NT2/D1 (cell line): ENCODE measurements around the gene IRX4.
A peak's percentile ranks its signal among the peaks of the same experiment; 100 is the strongest.

Experiments used
- DNase-seq: peaks from one replicate; pipeline ENCODE4 v3.0.0-alpha.2; 2011; ENCODE audit warnings: low read depth, low spot score
- H3K27me3 ChIP-seq: 2 replicates; pipeline ENCODE4 v1.6.0; 2011; ENCODE audit warnings: mild to moderate bottlenecking; ENCODE audit not compliant: insufficient read length, insufficient read depth
- H3K36me3 ChIP-seq: 2 replicates; pipeline ENCODE4 v1.6.1; 2011; ENCODE audit warnings: mild to moderate bottlenecking, low read length, mixed read lengths; ENCODE audit not compliant: insufficient read depth, insufficient read length
- H3K4me1 ChIP-seq: 2 replicates; pipeline ENCODE4 v1.5.1; 2011; ENCODE audit not compliant: insufficient read depth, insufficient read length
- H3K4me3 ChIP-seq: 2 replicates; pipeline ENCODE4 v1.5.1; 2011; ENCODE audit warnings: low read depth; ENCODE audit not compliant: insufficient read length
- H3K9ac ChIP-seq: 2 replicates; pipeline ENCODE4 v1.6.0; 2011; ENCODE audit warnings: low read depth; ENCODE audit not compliant: insufficient read length
- H3K9me3 ChIP-seq: 2 replicates; pipeline ENCODE4 v1.5.1; 2011; ENCODE audit warnings: mild to moderate bottlenecking, low read length; ENCODE audit not compliant: insufficient read depth
- SUZ12 ChIP-seq: IDR thresholded peaks from 2 replicates; pipeline ENCODE4 v1.6.1; 2011; ENCODE audit not compliant: insufficient read length, insufficient read depth; ENCODE audit errors: extremely low read depth
- YY1 ChIP-seq: IDR thresholded peaks from 2 replicates; pipeline ENCODE4 v1.6.1; 2011; ENCODE audit not compliant: insufficient read length, insufficient read depth
- ZNF274 ChIP-seq: IDR thresholded peaks from 2 replicates; pipeline ENCODE4 v1.6.1; 2011; ENCODE audit warnings: mild to moderate bottlenecking, low read depth, low read length

The IRX4 gene

DNA sequence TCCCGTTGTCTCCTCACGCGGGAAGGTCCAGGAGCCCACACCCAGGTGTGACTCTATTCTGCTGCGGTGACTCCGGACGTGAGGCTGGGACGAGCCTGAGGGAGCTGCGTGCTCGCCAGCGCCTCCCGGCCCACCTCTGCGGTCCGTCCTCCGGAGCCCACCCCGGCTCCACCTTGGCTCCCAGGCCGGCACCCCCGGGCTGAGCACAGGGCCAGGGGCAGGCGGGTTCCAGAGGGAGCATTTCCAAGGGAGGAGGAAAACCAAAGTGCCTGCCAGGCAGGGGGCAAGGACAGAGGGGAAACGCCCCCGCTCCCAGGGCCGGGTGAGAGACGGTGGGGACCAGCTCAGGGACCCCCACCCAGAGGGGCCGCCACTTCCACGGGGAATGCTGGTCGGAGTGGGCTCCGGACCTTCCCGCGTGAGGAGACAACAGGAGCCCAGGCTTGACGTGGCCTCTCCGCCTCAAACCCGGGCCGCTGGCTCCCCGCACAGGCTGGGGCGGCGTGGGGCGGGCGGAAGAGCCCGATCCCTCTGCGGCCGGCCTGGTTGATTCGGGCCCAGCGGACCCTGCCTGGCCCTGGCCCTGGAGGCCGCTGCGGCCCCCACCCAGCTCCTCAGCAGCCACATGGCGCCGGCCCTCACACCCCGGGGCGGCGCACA is 26.0 kb downstream of the IRX4 start:
- no peak for DNase-seq
- Histone ChIP-seq H3K9me3 (no peaks in the 10 kb centered on the region), H3K4me3 (no peak overlapping the region), H3K4me1 (peaks cover 6% of the 10 kb centered on the region), H3K36me3 (no peaks in the 10 kb centered on the region), H3K27me3 (peaks cover 2% of the 10 kb centered on the region), H3K9ac (no peak overlapping the region)
- TF ChIP-seq YY1 (no peak), SUZ12 (no peak), ZNF274 (no peak)

DNA sequence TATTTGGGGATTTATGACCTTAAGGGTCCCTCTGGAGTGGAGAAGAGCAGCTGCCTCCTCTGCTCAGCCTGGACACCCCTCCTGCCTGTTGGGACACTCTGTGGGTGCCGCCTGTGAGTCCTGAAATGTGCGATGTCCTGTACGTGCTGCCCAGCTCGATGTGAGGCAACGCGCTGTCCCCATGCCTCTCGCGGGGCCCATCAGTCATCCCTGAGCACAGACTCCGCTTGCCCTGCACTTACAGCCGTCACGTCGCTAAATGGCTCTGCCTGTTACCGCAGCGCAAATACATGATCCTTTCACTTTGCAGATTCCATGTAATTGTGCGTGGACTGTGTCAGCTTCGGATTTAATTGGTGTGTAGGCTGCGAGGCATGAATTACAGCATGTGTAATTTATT is 27.1 kb downstream of the IRX4 start:
- no peak overlapping the region for H3K4me3 ChIP-seq
- DNase-seq: no peak
- H3K27me3 ChIP-seq: peaks cover 10% of the 10 kb centered on the region
- no peaks in the 10 kb centered on the region for H3K36me3 ChIP-seq
- TF ChIP-seq YY1: no peak
- no peak for TF ChIP-seq SUZ12
- no peak for TF ChIP-seq ZNF274
- H3K9ac ChIP-seq: no peak overlapping the region
- peaks cover 11% of the 10 kb centered on the region for H3K4me1 ChIP-seq
- H3K9me3 ChIP-seq: no peaks in the 10 kb centered on the region

DNA sequence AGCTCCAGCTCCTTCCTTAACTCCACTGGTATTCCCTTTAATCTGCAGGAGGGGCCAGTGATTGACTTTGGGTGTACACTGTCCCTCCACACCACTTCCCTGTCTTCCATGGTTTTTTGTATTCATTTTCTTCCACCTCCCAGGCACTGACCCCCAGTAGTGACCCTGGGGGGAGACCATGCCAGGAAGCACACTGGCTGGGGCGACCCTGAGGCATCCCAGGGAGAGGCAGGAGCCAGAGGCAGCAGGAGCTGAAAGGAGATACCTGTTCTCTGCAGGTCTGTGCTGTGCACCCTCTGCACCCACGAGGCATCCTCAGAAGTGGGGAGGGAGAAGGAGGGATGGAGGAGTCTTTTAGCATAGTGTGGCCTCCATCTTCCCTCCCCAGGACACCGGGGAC is 27.6 kb downstream of the IRX4 start:
- TF ChIP-seq ZNF274 (no peak), SUZ12 (no peak), YY1 (no peak)
- no peaks in the 10 kb centered on the region for H3K9me3 ChIP-seq
- peaks cover 15% of the 10 kb centered on the region for H3K27me3 ChIP-seq
- peaks cover 12% of the 10 kb centered on the region for H3K4me1 ChIP-seq
- H3K36me3 ChIP-seq: no peaks in the 10 kb centered on the region
- DNase-seq: no peak
- H3K9ac ChIP-seq: no peak overlapping the region
- no peak overlapping the region for H3K4me3 ChIP-seq

DNA sequence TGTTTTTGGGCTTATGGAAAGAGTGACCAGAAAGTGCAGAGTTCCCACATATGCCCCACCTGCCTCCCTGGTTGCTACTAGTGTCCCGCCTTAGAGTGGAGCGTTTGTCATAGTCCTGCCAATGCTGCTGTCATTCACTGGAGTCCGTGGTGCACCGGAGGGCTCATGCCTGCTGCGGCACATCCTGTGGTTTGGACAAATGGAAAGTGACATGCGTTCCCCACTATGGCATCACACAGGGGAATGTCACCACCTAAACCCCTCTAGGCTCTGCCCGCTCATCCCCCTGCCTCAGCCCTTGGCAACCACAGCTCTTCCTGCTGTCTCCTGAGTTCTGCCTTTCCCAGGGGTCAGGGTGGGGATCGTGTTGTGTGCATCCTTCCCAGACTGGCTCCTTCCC is 29.2 kb downstream of the IRX4 start:
- no peak for DNase-seq
- Histone ChIP-seq H3K4me1 (peaks cover 12% of the 10 kb centered on the region), H3K36me3 (no peaks in the 10 kb centered on the region), H3K9ac (no peak overlapping the region), H3K27me3 (peaks cover 30% of the 10 kb centered on the region), H3K4me3 (no peak overlapping the region), H3K9me3 (no peaks in the 10 kb centered on the region)
- TF ChIP-seq SUZ12 (no peak), YY1 (no peak), ZNF274 (no peak)

DNA sequence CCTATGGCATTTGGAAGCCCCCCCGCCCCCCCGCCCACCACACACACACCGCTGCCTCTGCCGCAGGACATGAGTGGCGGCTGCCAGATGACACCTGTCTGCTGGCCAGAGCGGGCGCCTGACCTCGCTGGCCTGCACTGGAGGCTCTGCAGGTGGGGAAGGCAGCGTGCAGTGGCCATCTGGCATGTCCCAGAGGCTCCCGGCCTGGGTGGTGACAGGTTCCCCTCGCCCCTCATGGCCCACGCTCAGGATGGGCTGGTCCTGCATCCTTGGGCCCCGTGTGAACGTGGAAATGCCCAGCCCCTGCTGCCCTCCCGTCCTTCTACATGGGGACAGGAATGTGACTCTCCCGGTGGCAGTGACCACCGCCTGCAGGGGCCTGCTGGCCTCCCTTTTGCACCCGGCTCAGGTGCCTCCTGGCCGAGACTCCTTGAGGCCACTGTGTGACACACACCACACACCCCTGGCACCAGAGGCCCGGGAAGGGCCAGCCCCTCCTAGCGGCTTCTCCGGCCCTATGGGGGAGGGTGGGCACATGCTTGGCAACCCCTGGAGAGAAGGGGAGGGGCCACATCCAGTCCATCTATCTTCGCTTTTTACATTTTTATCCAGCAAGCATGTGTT is 30.3 kb downstream of the IRX4 start:
- Histone ChIP-seq H3K27me3 (peaks cover 30% of the 10 kb centered on the region), H3K9me3 (no peaks in the 10 kb centered on the region), H3K4me1 (peaks cover 12% of the 10 kb centered on the region), H3K4me3 (no peak overlapping the region), H3K9ac (no peak overlapping the region), H3K36me3 (no peaks in the 10 kb centered on the region)
- TF ChIP-seq ZNF274 (no peak), YY1 (no peak), SUZ12 (no peak)
- no peak for DNase-seq

DNA sequence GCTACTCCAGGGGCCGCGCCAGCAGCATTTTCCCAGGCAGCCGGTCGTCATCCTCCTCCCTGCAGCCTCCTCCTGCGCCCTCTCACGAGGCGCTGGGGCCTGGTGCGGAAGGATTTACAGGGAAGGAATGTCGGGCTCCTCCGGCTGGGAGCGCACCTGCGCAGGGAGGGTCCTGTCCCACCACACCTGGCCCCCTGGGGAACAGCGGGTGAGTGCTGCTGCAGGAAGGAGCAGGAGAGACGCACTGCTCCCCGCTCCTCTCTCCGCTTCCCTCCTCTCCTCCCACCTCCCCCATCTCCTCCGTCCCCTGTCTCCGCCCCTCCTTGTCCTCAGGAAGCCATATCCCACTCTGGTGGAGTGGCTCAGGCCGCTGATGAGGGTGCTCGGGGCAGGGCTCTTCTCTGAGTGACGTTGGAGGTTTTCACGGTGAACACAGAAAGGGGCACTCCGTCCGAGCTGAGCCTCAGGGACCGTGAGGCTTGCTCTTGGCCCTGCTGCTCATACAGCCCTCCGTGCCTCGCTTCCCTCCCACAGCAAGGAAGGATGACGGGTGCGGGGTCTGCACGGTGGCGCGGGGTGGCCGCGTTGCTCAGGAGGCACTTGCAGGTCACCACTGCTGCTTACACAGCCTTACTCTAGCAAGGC is 31.3 kb downstream of the IRX4 start:
- no peak for DNase-seq
- peaks cover 12% of the 10 kb centered on the region for H3K4me1 ChIP-seq
- H3K4me3 ChIP-seq: peak overlapping the region; percentile 19
- TF ChIP-seq ZNF274 (no peak), SUZ12 (no peak), YY1 (no peak)
- H3K9ac ChIP-seq: peak overlapping the region; percentile 61
- no peaks in the 10 kb centered on the region for H3K36me3 ChIP-seq
- no peaks in the 10 kb centered on the region for H3K9me3 ChIP-seq
- peaks cover 30% of the 10 kb centered on the region for H3K27me3 ChIP-seq
